Measurements from ENCODE around the gene ALMS1. TPM values are rescaled to one million over a fixed set of nuclear protein-coding genes. Genes with fewer than 3 reads are reported as not detected.
"Not testable (repeated sequence)": the region's sequence is repeated elsewhere in the genome, so short reads cannot be mapped to it uniquely, and the experiment has no call there.

ALMS1 gene
- total and polyA plus RNA-seq, 4 donors = 22.0 to 55.3 (median 36.8) TPM

DNA sequence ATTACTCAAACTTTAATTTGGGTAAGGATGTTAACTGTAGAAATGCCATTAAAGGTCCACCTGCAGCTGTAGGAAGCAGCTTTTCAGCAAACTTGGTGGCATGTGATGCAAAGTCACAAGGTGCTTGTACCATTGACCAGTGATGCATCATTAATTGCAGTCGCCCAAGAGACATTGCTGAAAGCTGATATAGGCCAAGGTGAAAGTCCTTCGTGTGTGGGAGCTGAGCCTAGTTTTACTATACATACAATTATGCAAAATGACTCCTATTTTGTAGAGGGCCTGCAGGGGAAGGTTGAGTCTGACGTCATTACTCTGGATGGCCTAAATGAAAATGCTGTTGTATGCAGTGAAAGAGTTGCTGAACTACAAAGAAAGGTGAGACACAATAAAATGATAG, 40.5 kb downstream of the ALMS1 start:
- Histone ChIP-seq H3K36me3 (ENCODE audit: control insufficient read depth, insufficient read depth, low read length) (no peaks in the 10 kb centered on the region), H3K4me3 (ENCODE audit: low read depth, low read length) (no peak overlapping the region), H3K4me1 (ENCODE audit: control insufficient read depth, insufficient read depth, low read length) (no peaks in the 10 kb centered on the region), H3K27me3 (ENCODE audit: control insufficient read depth, insufficient read depth, low read length) (no peaks in the 10 kb centered on the region), H3K27ac (ENCODE audit: low read depth, low read length) (no peak overlapping the region), H3K9me3 (ENCODE audit: control insufficient read depth, insufficient read depth, low read length) (no peaks in the 10 kb centered on the region)
- DNase-seq (ENCODE audit: low read depth in 4 of 6, low spot score in 6 of 6) = no peak
- WGBS (ENCODE audit: insufficient coverage) = 89% methylated on average over 1 of the region's 3 CpGs

DNA sequence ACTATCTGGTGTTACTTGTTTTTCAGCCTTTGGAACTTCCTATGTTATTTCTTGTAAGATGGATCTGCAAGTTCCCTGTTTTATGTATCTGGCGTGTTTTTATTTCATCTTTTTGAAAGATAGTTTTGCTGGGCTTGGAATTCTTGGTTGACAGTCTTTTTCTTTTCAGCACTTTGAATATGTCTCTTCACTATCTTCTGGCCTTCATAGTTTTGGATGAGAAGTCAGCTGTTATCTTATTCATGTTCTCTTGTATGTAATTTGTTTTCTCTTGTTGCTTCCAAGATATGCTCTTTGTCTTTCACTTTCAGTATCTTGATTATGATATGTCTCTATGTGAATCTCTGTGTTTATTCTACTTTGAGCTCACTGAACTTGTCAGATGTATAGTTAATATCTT, 50.4 kb downstream of the ALMS1 start:
- Histone ChIP-seq H3K9me3 (ENCODE audit: control insufficient read depth, insufficient read depth, low read length) (peaks cover 3% of the 10 kb centered on the region), H3K4me1 (ENCODE audit: control insufficient read depth, insufficient read depth, low read length) (no peaks in the 10 kb centered on the region), H3K36me3 (ENCODE audit: control insufficient read depth, insufficient read depth, low read length) (peaks cover 7% of the 10 kb centered on the region), H3K27ac (ENCODE audit: low read depth, low read length) (no peak overlapping the region), H3K27me3 (ENCODE audit: control insufficient read depth, insufficient read depth, low read length) (no peaks in the 10 kb centered on the region), H3K4me3 (ENCODE audit: low read depth, low read length) (no peak overlapping the region)
- WGBS (ENCODE audit: insufficient coverage) = no CpG with 5 or more reads among the region's 1 CpG
- DNase-seq (ENCODE audit: low read depth in 4 of 6, low spot score in 6 of 6) = no peak

- no peak overlapping the region for H3K27ac ChIP-seq (ENCODE audit: low read depth, low read length)
- H3K4me1 ChIP-seq (ENCODE audit: control insufficient read depth, insufficient read depth, low read length) = no peaks in the 10 kb centered on the region
- H3K4me3 ChIP-seq (ENCODE audit: low read depth, low read length) = no peak overlapping the region
- DNase-seq (ENCODE audit: low read depth in 4 of 6, low spot score in 6 of 6) = no peak
- no CpG with 5 or more reads among the region's 3 CpGs for WGBS (ENCODE audit: insufficient coverage)
- no peaks in the 10 kb centered on the region for H3K27me3 ChIP-seq (ENCODE audit: control insufficient read depth, insufficient read depth, low read length)
- H3K36me3 ChIP-seq (ENCODE audit: control insufficient read depth, insufficient read depth, low read length) = peaks cover 10% of the 10 kb centered on the region
- no peaks in the 10 kb centered on the region for H3K9me3 ChIP-seq (ENCODE audit: control insufficient read depth, insufficient read depth, low read length)
Measured at GRCh38 chr2:73444202-73444601, 58.6 kb downstream of the ALMS1 start.

DNA sequence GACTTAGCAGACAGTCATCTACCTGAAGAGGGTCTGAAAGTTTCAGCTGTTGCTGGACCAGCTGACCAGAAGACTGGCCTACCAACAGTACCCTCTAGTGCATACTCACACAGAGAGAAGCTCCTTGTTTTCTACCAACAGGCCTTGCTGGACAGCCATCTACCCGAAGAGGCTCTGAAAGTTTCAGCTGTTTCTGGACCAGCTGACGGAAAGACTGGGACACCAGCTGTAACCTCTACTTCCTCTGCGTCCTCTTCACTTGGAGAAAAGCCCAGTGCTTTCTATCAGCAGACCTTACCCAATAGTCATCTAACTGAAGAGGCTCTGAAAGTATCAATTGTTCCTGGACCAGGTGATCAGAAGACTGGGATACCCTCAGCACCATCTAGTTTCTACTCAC, 63.2 kb downstream of the ALMS1 start:
- DNase-seq (ENCODE audit: low read depth in 4 of 6, low spot score in 6 of 6) = no peak
- Histone ChIP-seq H3K36me3 (ENCODE audit: control insufficient read depth, insufficient read depth, low read length) (peaks cover 4% of the 10 kb centered on the region), H3K9me3 (ENCODE audit: control insufficient read depth, insufficient read depth, low read length) (no peaks in the 10 kb centered on the region), H3K4me1 (ENCODE audit: control insufficient read depth, insufficient read depth, low read length) (no peaks in the 10 kb centered on the region), H3K27me3 (ENCODE audit: control insufficient read depth, insufficient read depth, low read length) (no peaks in the 10 kb centered on the region), H3K4me3 (ENCODE audit: low read depth, low read length) (no peak overlapping the region), H3K27ac (ENCODE audit: low read depth, low read length) (no peak overlapping the region)
- 96% methylated on average over 3 of the region's 3 CpGs for WGBS (ENCODE audit: insufficient coverage)

DNA sequence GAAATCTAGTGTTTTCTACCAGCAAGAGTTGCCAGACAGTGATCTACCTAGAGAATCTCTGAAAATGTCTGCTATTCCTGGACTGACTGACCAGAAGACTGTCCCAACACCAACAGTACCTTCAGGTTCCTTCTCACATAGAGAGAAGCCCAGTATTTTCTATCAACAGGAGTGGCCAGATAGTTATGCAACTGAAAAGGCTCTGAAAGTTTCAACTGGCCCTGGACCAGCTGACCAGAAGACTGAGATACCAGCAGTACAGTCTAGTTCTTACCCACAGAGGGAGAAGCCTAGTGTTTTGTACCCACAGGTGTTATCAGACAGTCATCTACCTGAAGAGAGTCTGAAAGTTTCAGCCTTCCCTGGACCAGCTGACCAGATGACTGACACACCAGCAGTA, 63.8 kb downstream of the ALMS1 start:
- Histone ChIP-seq H3K9me3 (ENCODE audit: control insufficient read depth, insufficient read depth, low read length) (no peaks in the 10 kb centered on the region), H3K27ac (ENCODE audit: low read depth, low read length) (no peak overlapping the region), H3K27me3 (ENCODE audit: control insufficient read depth, insufficient read depth, low read length) (no peaks in the 10 kb centered on the region), H3K4me1 (ENCODE audit: control insufficient read depth, insufficient read depth, low read length) (no peaks in the 10 kb centered on the region), H3K36me3 (ENCODE audit: control insufficient read depth, insufficient read depth, low read length) (peaks cover 4% of the 10 kb centered on the region), H3K4me3 (ENCODE audit: low read depth, low read length) (no peak overlapping the region)
- DNase-seq (ENCODE audit: low read depth in 4 of 6, low spot score in 6 of 6) = no peak

GRCh38 chr2:73451263-73451972, 65.8 kb downstream of the ALMS1 start:
- DNase-seq (ENCODE audit: low read depth in 4 of 6, low spot score in 6 of 6) = no peak
- Histone ChIP-seq H3K36me3 (ENCODE audit: control insufficient read depth, insufficient read depth, low read length) (peaks cover 7% of the 10 kb centered on the region), H3K4me1 (ENCODE audit: control insufficient read depth, insufficient read depth, low read length) (no peaks in the 10 kb centered on the region), H3K9me3 (ENCODE audit: control insufficient read depth, insufficient read depth, low read length) (no peaks in the 10 kb centered on the region), H3K4me3 (ENCODE audit: low read depth, low read length) (no peak overlapping the region), H3K27me3 (ENCODE audit: control insufficient read depth, insufficient read depth, low read length) (no peaks in the 10 kb centered on the region), H3K27ac (ENCODE audit: low read depth, low read length) (no peak overlapping the region)
- WGBS (ENCODE audit: insufficient coverage) = no CpG with 5 or more reads among the region's 1 CpG

DNA sequence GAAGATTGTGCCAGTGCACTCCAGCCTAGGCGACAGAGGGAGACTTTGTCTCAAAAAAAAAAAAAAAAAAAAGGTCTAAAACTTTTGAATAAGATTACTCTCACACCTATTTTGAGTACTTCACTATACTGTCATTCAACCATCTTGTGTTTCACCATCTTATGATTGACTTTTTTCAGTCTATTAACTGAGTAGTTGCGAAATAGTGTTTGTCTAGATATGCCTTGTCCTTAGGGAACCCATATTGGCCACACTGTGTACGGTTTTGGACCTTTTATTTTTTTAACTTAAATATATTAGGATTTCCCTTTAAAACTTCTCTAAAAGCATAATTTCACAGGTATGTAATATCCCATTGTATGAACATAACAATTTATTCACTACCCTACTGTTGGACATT, 72.3 kb downstream of the ALMS1 start:
- Histone ChIP-seq H3K9me3 (ENCODE audit: control insufficient read depth, insufficient read depth, low read length) (no peaks in the 10 kb centered on the region), H3K4me3 (ENCODE audit: low read depth, low read length) (no peak overlapping the region), H3K27me3 (ENCODE audit: control insufficient read depth, insufficient read depth, low read length) (no peaks in the 10 kb centered on the region), H3K4me1 (ENCODE audit: control insufficient read depth, insufficient read depth, low read length) (no peaks in the 10 kb centered on the region), H3K27ac (ENCODE audit: low read depth, low read length) (no peak overlapping the region), H3K36me3 (ENCODE audit: control insufficient read depth, insufficient read depth, low read length) (peaks cover 4% of the 10 kb centered on the region)
- WGBS (ENCODE audit: insufficient coverage) = no CpG with 5 or more reads among the region's 3 CpGs
- DNase-seq (ENCODE audit: low read depth in 4 of 6, low spot score in 6 of 6) = no peak

DNA sequence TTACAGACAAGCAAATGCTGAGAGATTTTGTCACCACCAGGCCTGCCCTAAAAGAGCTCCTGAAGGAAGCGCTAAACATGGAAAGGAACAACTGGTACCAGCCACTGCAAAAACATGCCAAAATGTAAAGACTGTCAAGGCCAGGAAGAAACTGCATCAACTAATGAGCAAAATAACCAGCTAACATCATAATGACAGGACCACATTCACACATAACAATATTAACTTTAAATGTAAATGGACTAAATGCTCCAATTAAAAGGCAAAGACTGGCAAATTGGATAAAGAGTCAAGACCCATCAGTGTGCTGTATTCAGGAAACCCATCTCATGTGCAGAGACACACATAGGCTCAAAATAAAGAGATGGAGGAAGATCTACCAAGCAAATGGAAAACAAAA, 76.8 kb downstream of the ALMS1 start:
- not testable (repeated sequence) for DNase-seq (ENCODE audit: low read depth in 4 of 6, low spot score in 6 of 6); H3K27ac ChIP-seq (ENCODE audit: low read depth, low read length); H3K27me3 ChIP-seq (ENCODE audit: control insufficient read depth, insufficient read depth, low read length); H3K36me3 ChIP-seq (ENCODE audit: control insufficient read depth, insufficient read depth, low read length); H3K4me1 ChIP-seq (ENCODE audit: control insufficient read depth, insufficient read depth, low read length); H3K4me3 ChIP-seq (ENCODE audit: low read depth, low read length); H3K9me3 ChIP-seq (ENCODE audit: control insufficient read depth, insufficient read depth, low read length)
- no CpG with 5 or more reads among the region's 1 CpG for WGBS (ENCODE audit: insufficient coverage)

DNA sequence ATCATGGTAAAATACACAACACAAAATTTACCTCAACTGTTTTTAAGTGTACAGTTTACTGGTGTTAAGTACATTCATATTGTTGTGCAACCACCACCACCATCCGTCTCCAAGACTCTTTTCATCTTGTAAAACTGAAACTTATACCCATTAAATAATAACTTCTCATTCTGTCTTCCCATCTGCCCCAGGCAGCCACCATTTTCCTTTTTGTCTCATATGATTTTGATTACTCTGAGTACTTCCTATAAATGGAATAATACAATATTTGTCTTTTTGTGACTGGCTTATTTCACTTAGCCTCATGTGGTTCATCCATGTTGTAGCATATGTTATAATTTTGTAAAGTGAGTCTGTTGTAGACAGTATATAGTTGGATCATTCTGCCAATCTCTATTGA, 82.7 kb downstream of the ALMS1 start:
- no peak for DNase-seq (ENCODE audit: low read depth in 4 of 6, low spot score in 6 of 6)
- Histone ChIP-seq H3K4me3 (ENCODE audit: low read depth, low read length) (no peak overlapping the region), H3K9me3 (ENCODE audit: control insufficient read depth, insufficient read depth, low read length) (no peaks in the 10 kb centered on the region), H3K27me3 (ENCODE audit: control insufficient read depth, insufficient read depth, low read length) (no peaks in the 10 kb centered on the region), H3K36me3 (ENCODE audit: control insufficient read depth, insufficient read depth, low read length) (no peaks in the 10 kb centered on the region), H3K4me1 (ENCODE audit: control insufficient read depth, insufficient read depth, low read length) (no peaks in the 10 kb centered on the region), H3K27ac (ENCODE audit: low read depth, low read length) (no peak overlapping the region)
- WGBS (ENCODE audit: insufficient coverage) = no CpG with 5 or more reads among the region's 1 CpG

DNA sequence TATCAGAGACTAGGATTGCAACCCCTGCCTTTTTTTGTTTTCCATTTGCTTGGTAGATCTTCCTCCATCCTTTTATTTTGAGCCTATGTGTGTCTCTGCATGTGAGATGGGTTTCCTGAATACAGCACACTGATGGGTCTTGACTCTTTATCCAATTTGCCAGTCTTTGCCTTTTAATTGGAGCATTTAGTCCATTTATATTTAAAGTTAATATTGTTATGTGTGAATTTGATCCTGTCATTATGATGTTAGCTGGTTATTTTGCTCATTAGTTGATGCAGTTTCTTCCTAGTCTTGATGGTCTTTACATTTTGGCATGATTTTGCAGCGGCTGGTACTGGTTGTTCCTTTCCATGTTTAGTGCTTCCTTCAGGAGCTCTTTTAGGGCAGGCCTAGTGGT, 98.2 kb downstream of the ALMS1 start:
- not testable (repeated sequence) for H3K4me3 ChIP-seq (ENCODE audit: low read depth, low read length); H3K9me3 ChIP-seq (ENCODE audit: control insufficient read depth, insufficient read depth, low read length); H3K27ac ChIP-seq (ENCODE audit: low read depth, low read length); H3K4me1 ChIP-seq (ENCODE audit: control insufficient read depth, insufficient read depth, low read length); H3K27me3 ChIP-seq (ENCODE audit: control insufficient read depth, insufficient read depth, low read length); DNase-seq (ENCODE audit: low read depth in 4 of 6, low spot score in 6 of 6)
- H3K36me3 ChIP-seq (ENCODE audit: control insufficient read depth, insufficient read depth, low read length) = peaks cover 18% of the 10 kb centered on the region
- WGBS (ENCODE audit: insufficient coverage) = no CpG with 5 or more reads among the region's 1 CpG
